Kidney epithelial cell (primary cell): ENCODE measurements around the gene DAG1. TPM values are rescaled to one million over a fixed set of nuclear protein-coding genes. Genes with fewer than 3 reads are reported as not detected.

Experiments
- DNase-seq: peaks from one replicate; pipeline ENCODE4 v3.0.0-alpha.2; 2010; ENCODE audit warnings: low read depth
- H3K27me3 ChIP-seq: 2 replicates; pipeline ENCODE4 v1.6.0; 2011; ENCODE audit warnings: low read length; ENCODE audit not compliant: control insufficient read depth, insufficient read depth
- H3K36me3 ChIP-seq: 2 replicates; pipeline ENCODE4 v1.5.1; 2011; ENCODE audit warnings: low read length; ENCODE audit not compliant: control insufficient read depth, insufficient read depth
- H3K4me3 ChIP-seq: 2 replicates; pipeline ENCODE4 v1.5.1; 2011; ENCODE audit warnings: low read depth, mild to moderate bottlenecking, control low read depth, low read length
- CTCF ChIP-seq: IDR thresholded peaks from 2 replicates; pipeline ENCODE4 v1.5.1; 2011; ENCODE audit warnings: mild to moderate bottlenecking, moderate library complexity, low read length, control low read depth, inconsistent platforms; ENCODE audit not compliant: insufficient read depth, poor library complexity, severe bottlenecking
- total RNA-seq: library from RNA; depleted of rRNA; stranded (reverse); fragments of >200 nt; gene quantifications from 2 replicates; pipeline ENCODE4 v1.2.3, GENCODE V29; 2015

Gene DAG1
- total RNA-seq: 59.7 and 60.0 TPM in 2 replicates

- Histone ChIP-seq H3K4me3 (peak within 1 kb of the TSS; percentile 87), H3K36me3 (no peaks in the 10 kb centered on the region), H3K27me3 (no peaks in the 10 kb centered on the region)
- TF ChIP-seq CTCF: no peak
- DNase-seq: peak; percentile 79
Measured at GRCh38 chr3:49469936-49470713, at the start of gene DAG1. TSS of gene DAG1 (plus strand) at chr3:49470267. CDS start at chr3:49510535, 40,268 bp downstream.

GRCh38 chr3:49421890-49422378, 48.1 kb upstream of the DAG1 start:
- TF ChIP-seq CTCF: no peak
- no peaks in the 10 kb centered on the region for H3K36me3 ChIP-seq
- H3K27me3 ChIP-seq: no peaks in the 10 kb centered on the region
- peak overlapping the region; percentile 1 for H3K4me3 ChIP-seq
- DNase-seq: no peak

- no peak for TF ChIP-seq CTCF
- no peaks in the 10 kb centered on the region for H3K27me3 ChIP-seq
- H3K36me3 ChIP-seq: no peaks in the 10 kb centered on the region
- DNase-seq: no peak
- peak within 1 kb of the TSS; percentile 1 for H3K4me3 ChIP-seq
Measured at GRCh38 chr3:49422379-49423248, 47.5 kb upstream of the DAG1 start, which contains the start of gene AMT. TSS of gene AMT (minus strand) at chr3:49422473. CDS start at chr3:49422450, 23 bp downstream.

GRCh38 chr3:49424816-49425215, 45.3 kb upstream of the DAG1 start:
- no peak for TF ChIP-seq CTCF

GRCh38 chr3:49427586-49427985, 42.5 kb upstream of the DAG1 start:
- no peaks in the 10 kb centered on the region for H3K36me3 ChIP-seq
- no peak for DNase-seq
- H3K4me3 ChIP-seq: no peak overlapping the region
- no peak for TF ChIP-seq CTCF
- H3K27me3 ChIP-seq: no peaks in the 10 kb centered on the region

More at GRCh38 chr3:49424816-49425215, 45.3 kb upstream of the DAG1 start:
- Histone ChIP-seq H3K36me3 (no peaks in the 10 kb centered on the region), H3K4me3 (no peak overlapping the region), H3K27me3 (no peaks in the 10 kb centered on the region)
- no peak for DNase-seq
